Smooth muscle cell (in vitro differentiated cells): ENCODE results near the gene RALY. TPM values are rescaled to one million over a fixed set of nuclear protein-coding genes. Genes with fewer than 3 reads are reported as not detected.
A peak's percentile ranks its signal among the peaks of the same experiment; 100 is the strongest.

Experiments used
- DNase-seq: peaks from one replicate; lab custom pipeline; 2025; ENCODE audit not compliant: unreplicated experiment; lab: John Stamatoyannopoulos, UW
- H2AFZ ChIP-seq: fragments of 200-600 bp; sonication (generic); 2 replicates; pipeline ENCODE4 v1.6.0; 2016; ENCODE audit warnings: antibody characterized with exemption, low read depth, mild to moderate bottlenecking
- H3F3A ChIP-seq: fragments of 200-600 bp; sonication (generic); 2 replicates; pipeline ENCODE4 v1.6.0; 2017; ENCODE audit warnings: antibody characterized with exemption, low read depth
- H3K27ac ChIP-seq: fragments of 200-600 bp; sonication (generic); 2 replicates; pipeline ENCODE4 v1.5.1; 2016; ENCODE audit warnings: low read depth, mild to moderate bottlenecking
- H3K27me3 ChIP-seq: fragments of 200-600 bp; sonication (generic); 2 replicates; pipeline ENCODE4 v1.6.1; 2016; ENCODE audit warnings: low read depth, mild to moderate bottlenecking
- H3K36me3 ChIP-seq: fragments of 200-600 bp; sonication (generic); 2 replicates; pipeline ENCODE4 v1.5.1; 2016; ENCODE audit warnings: low read depth
- H3K4me1 ChIP-seq: fragments of 200-600 bp; sonication (generic); 2 replicates; pipeline ENCODE4 v1.5.1; 2016; ENCODE audit warnings: low read depth
- H3K4me2 ChIP-seq: fragments of 200-600 bp; sonication (generic); 2 replicates; pipeline ENCODE4 v1.6.0; 2016; ENCODE audit warnings: mild to moderate bottlenecking
- H3K4me3 ChIP-seq: fragments of 200-600 bp; sonication (generic); 2 replicates; pipeline ENCODE4 v1.5.1; 2016; ENCODE audit warnings: mild to moderate bottlenecking
- H3K79me2 ChIP-seq: fragments of 200-600 bp; sonication (generic); 2 replicates; pipeline ENCODE4 v1.6.0; 2016; ENCODE audit warnings: low read depth, mild to moderate bottlenecking
- H3K9ac ChIP-seq: fragments of 200-600 bp; sonication (generic); 2 replicates; pipeline ENCODE4 v1.6.0; 2016; ENCODE audit warnings: low read depth
- H3K9me3 ChIP-seq: fragments of 200-600 bp; sonication (generic); replicated peaks from 2 replicates; pipeline ENCODE4 v1.5.1; 2016; ENCODE audit warnings: low read depth
- H4K20me1 ChIP-seq: fragments of 200-600 bp; sonication (generic); 2 replicates; pipeline ENCODE4 v1.6.0; 2016; ENCODE audit warnings: low read depth
- WGBS: methylation state at CpG from one replicate; pipeline ENCODE4 v1.1.7; 2016; ENCODE audit warnings: low lambda C conversion rate; 5-methylcytosine and 5-hydroxymethylcytosine counted together
- polyA plus RNA-seq: library from polyadenylated mRNA; unstranded; fragments of >200 nt; fragmentation: Nextera tagmentation; extraction: Ambion mirVana; gene quantifications from 2 replicates; pipeline ENCODE4 v1.2.1, GENCODE V29; 2016
- total RNA-seq: library from RNA; depleted of rRNA; stranded (reverse); fragments of >200 nt; gene quantifications from 2 replicates; pipeline ENCODE4 v1.2.3, GENCODE V29; 2014
- TF ChIP-seq, protein P1 (sequence below): fragments of 200-600 bp; sonication (generic); IDR thresholded peaks from 2 replicates; pipeline ENCODE4 v1.5.1; 2017; ENCODE audit warnings: borderline replicate concordance, mild to moderate bottlenecking, antibody characterized with exemption; ENCODE audit not compliant: insufficient read depth, poor library complexity, severe bottlenecking

Gene RALY
- total and polyA plus RNA-seq, 2 experiments from 2014 or later, result 99.7 to 218 TPM

DNA sequence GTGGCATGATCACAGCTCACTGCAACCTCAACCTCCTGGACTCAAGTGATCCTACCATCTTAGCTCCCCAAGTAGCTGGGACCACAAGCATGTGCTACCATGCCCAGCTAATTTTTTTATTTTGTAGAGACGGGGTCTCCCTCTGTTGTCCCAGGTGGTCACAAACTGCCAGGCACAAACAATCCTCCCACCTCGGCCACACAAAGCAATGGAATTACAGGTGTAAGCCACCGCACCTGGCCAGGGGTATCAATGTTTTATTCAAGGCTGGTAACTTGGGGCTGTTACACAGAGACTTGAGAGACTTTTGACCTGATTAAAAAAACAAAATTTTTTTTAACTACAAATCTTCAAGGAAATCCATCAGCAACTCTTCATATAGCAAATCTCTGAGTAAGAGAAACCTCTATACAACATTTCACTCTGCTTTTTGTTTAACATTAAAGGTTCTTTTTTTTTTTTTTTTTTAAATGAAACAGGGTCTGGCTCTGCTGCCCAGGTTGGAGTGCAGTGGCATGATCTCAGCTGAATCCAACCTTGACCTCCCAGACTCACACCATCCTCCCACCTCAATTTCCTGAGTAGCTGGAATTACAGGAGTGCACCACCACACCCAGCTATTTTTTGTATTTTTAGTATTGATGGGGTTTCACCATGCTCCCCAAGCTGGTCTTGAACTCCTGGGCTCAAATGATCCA, 112.4 kb downstream of the RALY start:
- Histone ChIP-seq H3K4me1 (peaks cover 17% of the 10 kb centered on the region), H3F3A (peaks cover 6% of the 10 kb centered on the region), H4K20me1 (peaks cover 100% of the 10 kb centered on the region), H3K79me2 (peaks cover 99% of the 10 kb centered on the region), H3K4me2 (no peak overlapping the region), H3K36me3 (peaks cover 30% of the 10 kb centered on the region), H3K27me3 (no peaks in the 10 kb centered on the region), H2AFZ (no peak overlapping the region), H3K27ac (no peak overlapping the region), H3K4me3 (no peak overlapping the region), H3K9ac (no peak overlapping the region), H3K9me3 (no peaks in the 10 kb centered on the region)
- TF ChIP-seq, protein P1, sequence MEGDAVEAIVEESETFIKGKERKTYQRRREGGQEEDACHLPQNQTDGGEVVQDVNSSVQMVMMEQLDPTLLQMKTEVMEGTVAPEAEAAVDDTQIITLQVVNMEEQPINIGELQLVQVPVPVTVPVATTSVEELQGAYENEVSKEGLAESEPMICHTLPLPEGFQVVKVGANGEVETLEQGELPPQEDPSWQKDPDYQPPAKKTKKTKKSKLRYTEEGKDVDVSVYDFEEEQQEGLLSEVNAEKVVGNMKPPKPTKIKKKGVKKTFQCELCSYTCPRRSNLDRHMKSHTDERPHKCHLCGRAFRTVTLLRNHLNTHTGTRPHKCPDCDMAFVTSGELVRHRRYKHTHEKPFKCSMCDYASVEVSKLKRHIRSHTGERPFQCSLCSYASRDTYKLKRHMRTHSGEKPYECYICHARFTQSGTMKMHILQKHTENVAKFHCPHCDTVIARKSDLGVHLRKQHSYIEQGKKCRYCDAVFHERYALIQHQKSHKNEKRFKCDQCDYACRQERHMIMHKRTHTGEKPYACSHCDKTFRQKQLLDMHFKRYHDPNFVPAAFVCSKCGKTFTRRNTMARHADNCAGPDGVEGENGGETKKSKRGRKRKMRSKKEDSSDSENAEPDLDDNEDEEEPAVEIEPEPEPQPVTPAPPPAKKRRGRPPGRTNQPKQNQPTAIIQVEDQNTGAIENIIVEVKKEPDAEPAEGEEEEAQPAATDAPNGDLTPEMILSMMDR, result no peak
- 99% methylated on average over 3 of the region's 3 CpGs for WGBS
- no peak for DNase-seq

DNA sequence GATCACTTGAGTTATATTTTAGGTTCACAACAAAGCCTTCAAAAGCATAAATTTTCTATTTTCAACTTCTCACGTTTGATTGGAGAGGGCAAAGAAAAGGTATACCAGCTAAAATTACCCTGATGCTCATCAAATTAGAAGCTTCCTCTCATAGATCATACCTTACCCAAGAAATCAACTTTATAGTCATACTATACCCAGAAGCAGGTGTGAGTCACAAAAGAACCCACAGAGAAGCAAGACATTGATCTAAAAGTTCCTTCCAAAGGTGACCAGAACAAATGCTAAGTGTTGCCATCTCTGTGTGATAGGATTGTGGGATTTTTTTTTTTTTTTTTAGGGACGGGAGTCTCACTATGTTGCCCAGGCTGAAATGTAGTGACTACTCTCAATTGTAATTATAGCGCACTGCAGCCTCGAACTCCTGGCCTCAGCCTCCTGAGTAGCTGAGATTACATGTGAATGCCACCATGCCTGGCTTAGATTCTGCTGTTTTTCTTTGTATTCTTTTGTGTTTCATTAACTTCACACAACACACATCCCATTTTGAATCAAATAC, 115.0 kb downstream of the RALY start:
- WGBS, result 94% methylated on average over 4 of the region's 4 CpGs
- no peak overlapping the region for H3K9ac ChIP-seq
- H3K4me1 ChIP-seq, result peaks cover 17% of the 10 kb centered on the region
- H2AFZ ChIP-seq, result no peak overlapping the region
- TF ChIP-seq, protein P1, result no peak
- H3F3A ChIP-seq, result peaks cover 6% of the 10 kb centered on the region
- peak overlapping the region; percentile 95 for H3K4me2 ChIP-seq
- peaks cover 23% of the 10 kb centered on the region for H3K36me3 ChIP-seq
- no peak overlapping the region for H3K4me3 ChIP-seq
- peak overlapping the region; percentile 8 for H3K27ac ChIP-seq
- DNase-seq, result no peak
- peaks cover 79% of the 10 kb centered on the region for H4K20me1 ChIP-seq
- no peaks in the 10 kb centered on the region for H3K27me3 ChIP-seq
- peaks cover 81% of the 10 kb centered on the region for H3K79me2 ChIP-seq
- no peaks in the 10 kb centered on the region for H3K9me3 ChIP-seq

DNA sequence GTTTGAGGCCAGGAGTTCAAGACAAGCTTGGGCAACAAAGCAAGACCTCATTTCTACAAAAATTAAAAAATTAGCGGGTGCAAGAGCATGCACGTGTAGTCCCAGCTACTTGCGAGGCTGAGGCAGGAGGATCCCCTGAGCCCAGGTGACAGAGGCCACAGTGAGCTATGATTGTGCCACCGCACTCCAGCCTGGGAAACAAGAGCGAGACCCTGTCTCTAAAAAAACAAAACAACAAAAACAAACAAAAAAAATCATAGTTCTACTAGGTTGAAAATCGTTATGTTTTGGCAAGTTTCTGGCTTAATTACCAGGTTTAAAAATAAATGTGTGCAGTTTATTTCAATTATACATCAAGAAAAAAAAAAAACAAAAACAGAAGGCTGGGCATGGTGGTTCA, 115.7 kb downstream of the RALY start:
- Histone ChIP-seq H3K9me3 (no peaks in the 10 kb centered on the region), H3K36me3 (peaks cover 17% of the 10 kb centered on the region), H3K4me3 (no peak overlapping the region), H3K79me2 (peaks cover 74% of the 10 kb centered on the region), H2AFZ (no peak overlapping the region), H3K4me1 (peaks cover 17% of the 10 kb centered on the region), H3K27me3 (no peaks in the 10 kb centered on the region), H3K4me2 (peak overlapping the region; percentile 95), H3K9ac (no peak overlapping the region), H3K27ac (peak overlapping the region; percentile 8), H3F3A (peaks cover 6% of the 10 kb centered on the region), H4K20me1 (peaks cover 71% of the 10 kb centered on the region)
- WGBS, result 94% methylated on average over 6 of the region's 6 CpGs
- DNase-seq, result no peak
- TF ChIP-seq, protein P1, result no peak
